ENCODE results near the gene PDXK.

- TF ChIP-seq EZH2 (IDR thresholded peaks at IDR 0.05; ENCODE audit: insufficient read depth, poor library complexity, severe bottlenecking) (no peak), EZH2phosphoT487 (IDR thresholded peaks at IDR 0.05; ENCODE audit: insufficient read depth, low read depth) (no peak)
Measured at GRCh38 chr21:43770066-43770655, 51.2 kb downstream of the PDXK start.

All from GM23248 (cell line).